Measurements from ENCODE around the gene DCUN1D1.

Gene DCUN1D1

GRCh38 chr3:182969277-182969676 is 11.1 kb downstream of the DCUN1D1 start:
- no peak for ATAC-seq (replicated peaks; ENCODE audit: extremely low read depth, poor library complexity, severe bottlenecking)
- H3K9me3 Mint-ChIP-seq = no peaks in the 10 kb centered on the region
- no peak for DNase-seq (ENCODE audit: low spot score in 2 of 2)
- H3K4me3 Mint-ChIP-seq = no peak overlapping the region
- H3K27me3 Mint-ChIP-seq = no peaks in the 10 kb centered on the region
- H3K4me1 Mint-ChIP-seq = peaks cover 46% of the 10 kb centered on the region
- H3K36me3 Mint-ChIP-seq (ENCODE audit: insufficient read depth) = peaks cover 4% of the 10 kb centered on the region
- peak overlapping the region; percentile 25 for H3K27ac Mint-ChIP-seq (ENCODE audit: low read depth)

DNA sequence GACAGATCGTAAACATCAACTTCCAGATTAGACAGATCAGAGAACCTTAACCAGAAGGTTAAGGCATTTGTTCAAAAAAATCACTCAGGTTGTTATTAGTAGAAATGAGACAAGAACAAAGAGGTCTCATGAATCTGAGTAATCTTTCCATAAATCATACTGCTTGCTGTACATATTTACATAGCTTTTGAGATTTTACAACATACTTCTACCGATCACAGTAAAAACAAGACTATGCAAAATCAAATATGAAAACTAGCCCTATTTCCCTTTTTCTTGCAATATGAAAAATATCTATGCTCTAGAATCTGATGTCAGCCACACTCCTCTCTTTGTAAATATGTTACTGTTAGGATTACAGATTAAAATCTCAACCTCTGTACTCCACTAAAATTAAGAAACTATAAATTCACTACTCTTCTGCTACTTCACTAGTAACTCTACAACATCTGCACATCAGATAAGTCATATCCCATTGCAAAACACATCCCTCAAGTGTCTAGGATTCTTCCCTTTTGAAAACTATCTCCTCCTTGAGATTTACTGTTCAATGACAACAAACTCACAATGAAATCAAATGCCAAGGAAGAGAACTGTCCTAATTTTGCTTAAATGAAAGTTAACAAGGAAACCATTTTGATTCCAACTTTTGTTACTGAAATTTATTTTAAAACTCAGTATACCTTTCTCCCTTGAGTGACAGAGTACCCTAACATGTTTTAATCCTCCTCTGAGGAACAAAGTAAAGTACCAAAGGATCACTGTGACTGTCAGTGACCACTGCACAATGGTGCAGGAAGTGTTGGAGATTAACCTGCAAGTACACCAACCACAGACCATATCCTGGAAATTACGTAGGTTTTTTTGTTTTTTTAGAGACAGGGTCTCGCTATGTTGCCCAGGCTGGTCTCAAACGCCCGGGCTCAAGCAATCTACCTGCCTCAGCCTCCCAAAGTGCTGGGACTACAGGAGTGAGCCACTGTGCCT is 12.8 kb downstream of the DCUN1D1 start:
- H3K27me3 Mint-ChIP-seq = no peaks in the 10 kb centered on the region
- peaks cover 5% of the 10 kb centered on the region for H3K36me3 Mint-ChIP-seq (ENCODE audit: insufficient read depth)
- H3K9me3 Mint-ChIP-seq = no peaks in the 10 kb centered on the region
- H3K4me3 Mint-ChIP-seq = peak overlapping the region; percentile 9
- DNase-seq (ENCODE audit: low spot score in 2 of 2) (no peak), ATAC-seq (replicated peaks; ENCODE audit: extremely low read depth, poor library complexity, severe bottlenecking) (peak; percentile 73)
- peak overlapping the region; percentile 34 for H3K27ac Mint-ChIP-seq (ENCODE audit: low read depth)
- H3K4me1 Mint-ChIP-seq = peaks cover 48% of the 10 kb centered on the region

GRCh38 chr3:182965861-182966366 is 14.4 kb downstream of the DCUN1D1 start:
- Mint-ChIP-seq H3K9me3 (no peaks in the 10 kb centered on the region), H3K4me1 (peaks cover 48% of the 10 kb centered on the region), H3K27me3 (no peaks in the 10 kb centered on the region), H3K4me3 (no peak overlapping the region), H3K36me3 (ENCODE audit: insufficient read depth) (peaks cover 3% of the 10 kb centered on the region), H3K27ac (ENCODE audit: low read depth) (peak overlapping the region; percentile 73)
- DNase-seq (ENCODE audit: low spot score in 2 of 2) = no peak
- ATAC-seq (replicated peaks; ENCODE audit: extremely low read depth, poor library complexity, severe bottlenecking) = no peak

DNA sequence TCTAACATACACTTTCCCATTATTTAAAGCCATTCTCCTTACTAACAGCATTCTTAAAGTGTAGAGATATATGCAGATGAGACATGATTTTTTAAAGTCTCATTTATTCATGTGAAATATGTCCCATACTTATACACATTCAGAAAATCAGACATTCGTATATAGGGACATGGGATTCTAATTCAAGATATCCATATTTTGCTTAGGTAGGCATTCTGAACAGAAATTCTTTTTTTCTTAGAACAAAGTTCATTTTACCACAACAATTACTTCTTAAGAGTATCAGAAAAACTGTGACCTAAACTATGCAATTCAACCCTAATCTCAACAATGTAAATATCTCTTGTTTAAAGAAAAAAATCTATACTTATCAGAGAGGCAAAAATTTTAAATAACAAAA is 16.2 kb downstream of the DCUN1D1 start:
- Mint-ChIP-seq H3K27me3 (no peaks in the 10 kb centered on the region), H3K4me1 (peaks cover 47% of the 10 kb centered on the region), H3K4me3 (no peak overlapping the region), H3K9me3 (no peaks in the 10 kb centered on the region), H3K27ac (ENCODE audit: low read depth) (no peak overlapping the region), H3K36me3 (ENCODE audit: insufficient read depth) (peaks cover 13% of the 10 kb centered on the region)
- ATAC-seq (replicated peaks; ENCODE audit: extremely low read depth, poor library complexity, severe bottlenecking) (no peak), DNase-seq (ENCODE audit: low spot score in 2 of 2) (no peak)

GRCh38 chr3:182962166-182962565 is 18.2 kb downstream of the DCUN1D1 start:
- Mint-ChIP-seq H3K27ac (ENCODE audit: low read depth) (peak overlapping the region; percentile 44), H3K36me3 (ENCODE audit: insufficient read depth) (peaks cover 18% of the 10 kb centered on the region), H3K9me3 (no peaks in the 10 kb centered on the region), H3K4me3 (no peak overlapping the region), H3K4me1 (peaks cover 33% of the 10 kb centered on the region), H3K27me3 (no peaks in the 10 kb centered on the region)
- ATAC-seq (replicated peaks; ENCODE audit: extremely low read depth, poor library complexity, severe bottlenecking) (no peak), DNase-seq (ENCODE audit: low spot score in 2 of 2) (no peak)

DNA sequence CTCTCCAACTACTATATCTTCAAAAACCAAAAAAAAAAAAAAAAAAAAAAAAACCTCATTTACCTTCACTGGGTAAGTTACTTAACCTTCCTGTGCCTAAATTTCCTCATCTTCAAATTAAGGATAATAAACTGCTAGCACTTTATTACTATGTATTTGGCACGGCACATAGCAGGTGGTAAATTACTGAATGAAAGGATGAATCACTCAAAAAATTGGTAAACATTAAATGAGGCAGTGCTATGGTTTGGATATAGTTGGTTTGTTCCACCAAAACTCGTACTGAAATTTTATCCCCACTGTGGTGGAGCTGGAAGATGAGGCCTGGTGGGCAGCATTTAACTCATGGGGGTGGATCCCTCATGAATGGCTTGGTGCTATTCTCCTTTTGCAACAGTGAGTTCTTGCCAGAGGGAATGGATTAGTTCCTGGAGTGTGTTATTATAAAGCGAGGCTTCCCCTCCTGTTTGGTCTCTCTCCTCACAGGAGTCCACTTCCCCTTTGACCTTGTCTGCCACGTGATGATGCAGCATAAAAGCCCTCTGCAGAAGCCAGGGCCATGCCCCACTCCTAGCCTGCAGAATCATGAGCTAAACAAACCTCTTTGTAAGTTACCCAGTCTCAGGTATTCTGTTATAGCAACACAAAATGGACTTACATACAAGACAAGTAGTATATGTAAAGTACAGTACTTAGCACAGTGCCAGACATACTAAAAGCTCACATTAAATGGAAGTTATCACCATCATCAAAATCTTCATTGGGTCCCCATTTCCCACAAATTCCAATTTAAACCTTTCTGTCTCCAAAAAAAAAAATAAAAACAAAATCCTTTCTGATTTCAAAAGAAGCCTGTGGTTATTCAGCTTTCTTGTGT is 20.6 kb downstream of the DCUN1D1 start:
- Mint-ChIP-seq H3K9me3 (no peaks in the 10 kb centered on the region), H3K27me3 (no peaks in the 10 kb centered on the region), H3K4me3 (no peak overlapping the region), H3K4me1 (peaks cover 22% of the 10 kb centered on the region), H3K36me3 (ENCODE audit: insufficient read depth) (peaks cover 22% of the 10 kb centered on the region), H3K27ac (ENCODE audit: low read depth) (peak overlapping the region; percentile 32)
- no peak for DNase-seq (ENCODE audit: low spot score in 2 of 2)
- ATAC-seq (replicated peaks; ENCODE audit: extremely low read depth, poor library complexity, severe bottlenecking) = no peak

DNA sequence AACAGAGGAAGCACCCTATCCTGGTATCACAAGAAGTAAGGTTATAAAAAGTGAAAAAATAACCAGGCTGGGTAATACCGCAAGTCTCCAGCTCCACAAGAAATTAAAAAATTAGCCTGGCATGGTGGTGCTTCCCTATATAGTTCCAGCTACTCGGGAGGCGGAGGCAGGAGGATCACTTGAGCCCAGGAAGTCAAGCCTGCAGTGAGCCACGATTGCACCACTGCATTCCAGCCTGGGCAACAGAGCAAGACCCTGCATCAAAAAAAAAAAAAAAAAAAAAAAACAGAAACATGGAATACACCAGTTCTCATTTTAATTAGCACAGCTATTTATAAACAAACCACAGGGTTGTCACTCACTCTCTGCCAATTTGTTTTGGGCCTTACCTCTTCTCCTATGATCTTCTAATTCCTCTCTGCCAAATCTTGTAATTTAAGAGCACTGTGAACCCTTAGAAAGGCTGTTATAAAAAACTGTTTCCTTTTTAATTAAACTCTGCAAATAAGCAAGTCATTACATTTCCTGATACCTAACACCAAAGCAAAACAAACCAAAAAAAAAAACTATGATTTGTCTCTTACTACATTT is 22.6 kb downstream of the DCUN1D1 start:
- H3K27ac Mint-ChIP-seq (ENCODE audit: low read depth) = no peak overlapping the region
- H3K9me3 Mint-ChIP-seq = no peaks in the 10 kb centered on the region
- peaks cover 24% of the 10 kb centered on the region for H3K4me1 Mint-ChIP-seq
- ATAC-seq (replicated peaks; ENCODE audit: extremely low read depth, poor library complexity, severe bottlenecking) = no peak
- H3K27me3 Mint-ChIP-seq = no peaks in the 10 kb centered on the region
- DNase-seq (ENCODE audit: low spot score in 2 of 2) = no peak
- no peak overlapping the region for H3K4me3 Mint-ChIP-seq
- H3K36me3 Mint-ChIP-seq (ENCODE audit: insufficient read depth) = peaks cover 19% of the 10 kb centered on the region

DNA sequence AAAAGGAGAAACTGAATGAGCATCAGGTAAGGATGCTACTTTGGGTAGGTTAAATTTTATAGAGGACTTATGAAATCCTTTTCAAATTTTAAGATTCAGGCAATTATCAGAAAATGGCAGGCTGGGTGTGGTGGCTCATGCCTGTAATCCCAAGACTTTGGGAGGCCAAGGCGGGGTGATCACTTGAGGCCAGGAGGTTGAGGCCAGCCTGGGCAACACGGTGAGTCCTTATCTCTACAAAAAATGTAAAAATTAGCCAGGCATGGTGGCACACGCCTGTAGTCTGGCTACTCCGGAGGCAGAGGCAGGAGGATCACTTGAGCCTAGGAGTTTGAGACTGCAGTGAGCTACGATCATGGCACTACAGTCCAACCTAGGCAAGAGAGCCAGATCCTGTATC is 23.1 kb downstream of the DCUN1D1 start:
- no peaks in the 10 kb centered on the region for H3K9me3 Mint-ChIP-seq
- ATAC-seq (replicated peaks; ENCODE audit: extremely low read depth, poor library complexity, severe bottlenecking) = no peak
- peaks cover 19% of the 10 kb centered on the region for H3K36me3 Mint-ChIP-seq (ENCODE audit: insufficient read depth)
- H3K4me1 Mint-ChIP-seq = peaks cover 24% of the 10 kb centered on the region
- DNase-seq (ENCODE audit: low spot score in 2 of 2) = no peak
- H3K27ac Mint-ChIP-seq (ENCODE audit: low read depth) = no peak overlapping the region
- H3K27me3 Mint-ChIP-seq = no peaks in the 10 kb centered on the region
- H3K4me3 Mint-ChIP-seq = no peak overlapping the region

- no peak for DNase-seq (ENCODE audit: low spot score in 2 of 2)
- no peak overlapping the region for H3K4me3 Mint-ChIP-seq
- peaks cover 11% of the 10 kb centered on the region for H3K36me3 Mint-ChIP-seq (ENCODE audit: insufficient read depth)
- H3K27me3 Mint-ChIP-seq = no peaks in the 10 kb centered on the region
- peaks cover 18% of the 10 kb centered on the region for H3K4me1 Mint-ChIP-seq
- ATAC-seq (replicated peaks; ENCODE audit: extremely low read depth, poor library complexity, severe bottlenecking) = no peak
- no peaks in the 10 kb centered on the region for H3K9me3 Mint-ChIP-seq
- H3K27ac Mint-ChIP-seq (ENCODE audit: low read depth) = no peak overlapping the region
Observed at GRCh38 chr3:182954553-182955235, 25.6 kb downstream of the DCUN1D1 start.

DNA sequence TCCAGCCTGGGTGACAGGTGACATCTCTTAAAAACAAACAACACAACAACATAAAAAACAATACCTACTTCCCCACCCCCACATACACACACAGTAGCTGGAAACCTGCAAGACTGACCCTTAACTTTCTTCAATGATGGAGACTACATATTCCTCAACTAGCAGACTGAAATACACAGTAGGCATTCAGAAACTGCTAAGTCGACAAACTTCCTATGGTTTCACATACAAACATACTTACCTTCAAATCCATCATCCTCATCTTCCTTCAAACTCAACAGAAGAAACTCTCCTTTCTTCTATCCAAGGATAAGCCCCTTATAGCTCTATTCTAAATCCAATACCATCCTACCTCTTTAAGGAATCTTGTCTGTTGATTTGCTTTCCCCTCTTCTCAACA is 30.6 kb downstream of the DCUN1D1 start:
- DNase-seq (ENCODE audit: low spot score in 2 of 2) = no peak
- Mint-ChIP-seq H3K27me3 (no peaks in the 10 kb centered on the region), H3K9me3 (no peaks in the 10 kb centered on the region), H3K4me3 (no peak overlapping the region), H3K36me3 (ENCODE audit: insufficient read depth) (peaks cover 21% of the 10 kb centered on the region), H3K4me1 (peaks cover 12% of the 10 kb centered on the region), H3K27ac (ENCODE audit: low read depth) (peak overlapping the region; percentile 1)
- no peak for ATAC-seq (replicated peaks; ENCODE audit: extremely low read depth, poor library complexity, severe bottlenecking)

DNA sequence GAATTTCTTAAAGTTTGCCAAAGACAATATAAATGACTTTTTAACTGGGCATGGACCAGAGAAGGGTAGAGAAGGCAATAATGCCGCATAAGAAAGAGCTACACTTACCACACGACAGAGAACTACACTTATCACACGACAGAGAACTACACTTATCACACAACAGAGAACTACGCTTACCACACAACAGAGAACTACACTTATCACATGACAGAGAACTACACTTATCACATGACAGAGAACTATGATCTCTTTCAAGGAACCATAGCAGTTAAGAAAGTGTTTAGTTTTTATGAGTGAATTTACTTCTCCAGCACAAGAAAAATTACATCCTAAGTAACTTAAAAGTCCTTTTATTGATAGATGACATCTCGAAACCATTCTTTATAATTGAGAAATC is 32.0 kb downstream of the DCUN1D1 start:
- H3K36me3 Mint-ChIP-seq (ENCODE audit: insufficient read depth) = peaks cover 25% of the 10 kb centered on the region

GRCh38 chr3:182947888-182948287 is 32.5 kb downstream of the DCUN1D1 start:
- DNase-seq (ENCODE audit: low spot score in 2 of 2) = no peak
- Mint-ChIP-seq H3K27me3 (no peaks in the 10 kb centered on the region), H3K27ac (ENCODE audit: low read depth) (no peak overlapping the region), H3K36me3 (ENCODE audit: insufficient read depth) (peaks cover 25% of the 10 kb centered on the region), H3K9me3 (no peaks in the 10 kb centered on the region), H3K4me3 (no peak overlapping the region), H3K4me1 (peaks cover 12% of the 10 kb centered on the region)
- ATAC-seq (replicated peaks; ENCODE audit: extremely low read depth, poor library complexity, severe bottlenecking) = no peak

More for the DNA sequence above, 32.0 kb downstream of the DCUN1D1 start:
- peaks cover 12% of the 10 kb centered on the region for H3K4me1 Mint-ChIP-seq
- no peak overlapping the region for H3K27ac Mint-ChIP-seq (ENCODE audit: low read depth)
- ATAC-seq (replicated peaks; ENCODE audit: extremely low read depth, poor library complexity, severe bottlenecking) (no peak), DNase-seq (ENCODE audit: low spot score in 2 of 2) (no peak)
- no peaks in the 10 kb centered on the region for H3K9me3 Mint-ChIP-seq
- no peaks in the 10 kb centered on the region for H3K27me3 Mint-ChIP-seq
- no peak overlapping the region for H3K4me3 Mint-ChIP-seq
